Peyer's patch (tissue), 4 donors: ENCODE results near the gene NEK2. TPM values are rescaled to one million over a fixed set of nuclear protein-coding genes. Genes with fewer than 3 reads are reported as not detected.
"Not testable (repeated sequence)": the region's sequence is repeated elsewhere in the genome, so short reads cannot be mapped to it uniquely, and the experiment has no call there.

Source experiments
- DNase-seq, 3 donors: peaks; one replicate each; pipeline ENCODE4 v3.0.0-alpha.2; 2017 to 2019
- H3K27ac ChIP-seq, 4 donors: fragments of 200-600 bp; sonication (generic); one replicate each; pipeline ENCODE4 v1.5.1; 2016 to 2019
- H3K27me3 ChIP-seq, 2 donors: fragments of 200-600 bp; sonication (generic); one replicate each; pipeline ENCODE4 v1.5.1; 2019
- H3K36me3 ChIP-seq, 3 donors: fragments of 200-600 bp; sonication (generic); one replicate each; pipeline ENCODE4 v1.5.1; 2016 to 2019
- H3K4me1 ChIP-seq, 4 donors: fragments of 200-600 bp; sonication (generic); one replicate each; pipeline ENCODE4 v1.5.1; 2016 to 2019
- H3K4me3 ChIP-seq, 4 donors: fragments of 200-600 bp; sonication (generic); 1 replicate in 3 of 4; 2 replicates in 1 of 4; pipeline ENCODE4 v1.5.1; 2016 to 2019; ENCODE audit warnings: mild to moderate bottlenecking in 1 of 4
- H3K9me3 ChIP-seq, 4 donors: fragments of 200-600 bp; sonication (generic); one replicate each; pipeline ENCODE4 v1.5.1; 2016 to 2019; ENCODE audit warnings: mild to moderate bottlenecking in 1 of 4
- POLR2A ChIP-seq, 2 donors: fragments of 450-650 bp; IDR thresholded peaks; one replicate each; pipeline ENCODE4 v1.5.1; 2017; ENCODE audit warnings: antibody characterized with exemption in 2 of 2, mild to moderate bottlenecking in 2 of 2, moderate library complexity in 2 of 2
- total RNA-seq, 4 donors: library from RNA; depleted of rRNA; stranded (reverse); fragments of >200 nt; gene quantifications; one replicate each; pipeline ENCODE4 v1.1.0, GENCODE V29; 2016
- TF ChIP-seq, protein P1 (sequence below), 6 experiments: fragments of 450-650 bp in 4 of 6; fragments of 200-600 bp in 2 of 6; sonication (generic) in 1 of 6; IDR thresholded peaks; one replicate each; pipeline ENCODE4 v1.5.1; 2017 to 2019; ENCODE audit warnings: antibody characterized with exemption in 6 of 6, mild to moderate bottlenecking in 3 of 6, moderate library complexity in 1 of 6

NEK2 gene
- total RNA-seq, 4 donors from 2014 or later: 1.7 to 14.9 (median 5.8) TPM

DNA sequence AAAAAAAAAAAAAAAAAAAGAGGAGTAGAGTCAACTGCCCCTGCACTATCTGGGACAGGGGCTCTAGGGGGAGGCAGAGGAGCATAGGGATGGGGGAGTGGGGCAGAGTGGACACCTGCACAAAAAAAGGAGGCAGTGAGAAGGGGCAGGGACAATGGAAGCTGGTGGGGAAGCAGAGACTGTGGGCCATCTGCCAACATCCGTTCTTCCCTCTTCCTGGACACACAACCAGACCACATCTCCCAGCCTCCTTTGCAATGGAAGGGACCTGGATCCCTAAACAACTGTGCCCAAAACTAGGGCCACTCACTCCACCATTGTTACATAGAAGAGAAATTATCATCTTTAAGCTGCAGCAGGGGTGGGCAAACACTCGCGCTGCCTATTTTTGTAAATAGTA is 38.4 kb downstream of the NEK2 start:
- DNase-seq: peak in 1 of 3 donors; percentile 40
- H3K4me3 ChIP-seq: no peak overlapping the region
- H3K27me3 ChIP-seq: no peaks in the 10 kb centered on the region
- TF ChIP-seq POLR2A (IDR thresholded peaks at IDR 0.05): no peak
- TF ChIP-seq, protein P1, sequence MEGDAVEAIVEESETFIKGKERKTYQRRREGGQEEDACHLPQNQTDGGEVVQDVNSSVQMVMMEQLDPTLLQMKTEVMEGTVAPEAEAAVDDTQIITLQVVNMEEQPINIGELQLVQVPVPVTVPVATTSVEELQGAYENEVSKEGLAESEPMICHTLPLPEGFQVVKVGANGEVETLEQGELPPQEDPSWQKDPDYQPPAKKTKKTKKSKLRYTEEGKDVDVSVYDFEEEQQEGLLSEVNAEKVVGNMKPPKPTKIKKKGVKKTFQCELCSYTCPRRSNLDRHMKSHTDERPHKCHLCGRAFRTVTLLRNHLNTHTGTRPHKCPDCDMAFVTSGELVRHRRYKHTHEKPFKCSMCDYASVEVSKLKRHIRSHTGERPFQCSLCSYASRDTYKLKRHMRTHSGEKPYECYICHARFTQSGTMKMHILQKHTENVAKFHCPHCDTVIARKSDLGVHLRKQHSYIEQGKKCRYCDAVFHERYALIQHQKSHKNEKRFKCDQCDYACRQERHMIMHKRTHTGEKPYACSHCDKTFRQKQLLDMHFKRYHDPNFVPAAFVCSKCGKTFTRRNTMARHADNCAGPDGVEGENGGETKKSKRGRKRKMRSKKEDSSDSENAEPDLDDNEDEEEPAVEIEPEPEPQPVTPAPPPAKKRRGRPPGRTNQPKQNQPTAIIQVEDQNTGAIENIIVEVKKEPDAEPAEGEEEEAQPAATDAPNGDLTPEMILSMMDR (IDR thresholded peaks at IDR 0.05): no peak
- no peak overlapping the region for H3K27ac ChIP-seq
- H3K36me3 ChIP-seq: no peaks in the 10 kb centered on the region
- H3K9me3 ChIP-seq: no peaks in the 10 kb centered on the region
- H3K4me1 ChIP-seq: no peaks in the 10 kb centered on the region

DNA sequence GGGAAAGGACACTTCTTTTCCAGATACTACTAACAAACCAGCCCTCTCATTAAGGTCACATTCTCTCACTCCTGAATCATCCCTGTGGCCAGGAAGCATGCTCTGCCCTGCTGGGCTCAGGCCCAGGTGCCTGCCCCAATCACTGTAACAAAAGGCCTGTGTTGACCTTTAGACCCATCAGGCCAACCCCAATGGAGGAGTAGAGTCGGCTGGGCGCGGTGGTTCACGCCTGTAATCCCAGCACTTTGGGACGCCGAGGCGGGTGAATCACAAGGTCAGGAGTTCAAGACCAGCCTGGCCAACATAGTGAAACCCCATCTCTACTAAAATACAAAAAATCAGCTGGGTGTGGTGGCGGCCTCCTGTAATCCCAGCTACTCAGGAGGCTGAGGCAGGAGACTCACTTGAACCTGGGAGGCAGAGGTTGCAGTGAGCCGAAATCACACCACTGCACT is 38.8 kb downstream of the NEK2 start:
- not testable (repeated sequence) for H3K36me3 ChIP-seq, H3K9me3 ChIP-seq, H3K27me3 ChIP-seq, H3K4me3 ChIP-seq, H3K4me1 ChIP-seq
- H3K27ac ChIP-seq: peak overlapping the region in 1 of 4 donors; percentile 19
- DNase-seq: peak in 2 of 3 donors; percentile 75 to 85

DNA sequence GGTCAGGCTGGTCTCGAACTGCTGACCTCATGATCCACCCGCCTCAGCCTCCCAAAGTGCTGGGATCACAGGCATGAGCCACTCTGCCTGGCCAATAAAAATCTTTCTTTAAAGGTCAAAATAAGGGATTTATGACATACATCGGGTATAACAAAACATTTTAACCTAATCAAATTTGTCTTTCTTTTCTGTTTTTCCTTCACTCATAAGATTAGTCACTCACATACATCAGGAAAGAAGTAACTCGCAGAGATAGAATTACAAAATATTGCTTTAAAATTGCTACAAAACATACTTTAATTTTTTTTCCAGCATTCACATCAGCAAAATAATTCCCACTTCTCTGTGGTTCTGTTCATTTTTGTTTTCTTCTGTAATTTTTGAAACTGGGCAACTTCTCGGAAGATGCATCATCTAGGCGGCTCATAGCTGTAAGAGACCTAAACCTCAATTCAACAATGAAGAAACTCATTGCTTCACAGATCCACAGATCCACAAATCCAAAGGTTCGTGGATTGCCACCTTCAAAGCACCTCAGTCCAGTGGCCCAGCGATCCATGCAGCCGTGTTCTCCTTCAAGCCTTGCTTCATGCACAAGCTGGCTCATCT is 39.7 kb downstream of the NEK2 start:
- peak in 1 of 3 donors; percentile 29 for DNase-seq
- TF ChIP-seq POLR2A (IDR thresholded peaks at IDR 0.05): no peak
- TF ChIP-seq, protein P1 (IDR thresholded peaks at IDR 0.05): no peak
- H3K36me3 ChIP-seq: no peaks in the 10 kb centered on the region
- H3K4me3 ChIP-seq: no peak overlapping the region
- no peaks in the 10 kb centered on the region for H3K4me1 ChIP-seq
- no peak overlapping the region for H3K27ac ChIP-seq
- no peaks in the 10 kb centered on the region for H3K27me3 ChIP-seq
- no peaks in the 10 kb centered on the region for H3K9me3 ChIP-seq

DNA sequence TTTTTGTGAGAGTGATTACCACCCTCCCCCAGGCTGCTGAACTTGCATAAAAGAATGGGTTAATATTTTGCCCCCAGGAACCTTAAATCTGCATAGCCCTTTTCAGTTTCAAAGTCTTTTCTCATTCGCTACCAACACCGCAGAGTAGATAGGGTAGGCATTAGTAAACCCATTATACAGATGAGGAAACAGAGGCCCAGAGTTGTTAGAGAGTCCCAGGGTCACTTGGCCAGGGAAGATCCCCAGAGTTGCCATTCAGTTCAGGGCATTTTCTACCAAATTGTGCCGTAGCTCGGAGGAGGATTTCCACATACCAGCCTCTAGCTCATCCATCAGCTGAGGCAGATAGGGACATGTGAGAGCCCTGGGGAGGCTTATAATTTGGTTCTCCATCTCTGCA is 40.5 kb downstream of the NEK2 start:
- TF ChIP-seq, protein P1 (IDR thresholded peaks at IDR 0.05): no peak
- no peak for TF ChIP-seq POLR2A (IDR thresholded peaks at IDR 0.05)
- Histone ChIP-seq H3K27me3 (no peaks in the 10 kb centered on the region), H3K4me1 (no peaks in the 10 kb centered on the region), H3K36me3 (no peaks in the 10 kb centered on the region), H3K27ac (no peak overlapping the region), H3K4me3 (no peak overlapping the region), H3K9me3 (no peaks in the 10 kb centered on the region)
- no peak for DNase-seq

DNA sequence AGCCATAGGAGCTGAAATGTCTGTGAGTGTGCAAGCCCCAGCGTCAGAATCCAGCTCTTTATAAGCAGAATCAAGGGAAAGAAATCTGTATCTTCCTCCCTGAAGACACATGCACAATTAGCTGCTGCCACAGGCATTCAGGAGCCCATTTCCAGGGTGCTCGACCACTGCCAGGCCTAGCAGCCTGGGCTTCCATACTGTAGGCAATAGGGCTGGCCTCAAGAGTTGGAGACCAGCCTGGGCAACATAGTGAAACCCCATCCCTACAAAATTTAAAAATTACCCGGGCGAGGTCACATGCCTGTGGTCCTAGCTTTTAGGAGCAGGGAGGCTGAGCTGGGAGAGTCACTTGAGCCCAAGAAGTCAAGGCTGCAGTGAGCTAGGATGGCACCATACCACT is 41.0 kb downstream of the NEK2 start:
- Histone ChIP-seq H3K9me3 (no peaks in the 10 kb centered on the region), H3K27ac (no peak overlapping the region), H3K36me3 (no peaks in the 10 kb centered on the region), H3K4me1 (no peaks in the 10 kb centered on the region), H3K27me3 (no peaks in the 10 kb centered on the region), H3K4me3 (no peak overlapping the region)
- peak in 1 of 3 donors; percentile 34 for DNase-seq
- TF ChIP-seq, protein P1 (IDR thresholded peaks at IDR 0.05): no peak
- no peak for TF ChIP-seq POLR2A (IDR thresholded peaks at IDR 0.05)

DNA sequence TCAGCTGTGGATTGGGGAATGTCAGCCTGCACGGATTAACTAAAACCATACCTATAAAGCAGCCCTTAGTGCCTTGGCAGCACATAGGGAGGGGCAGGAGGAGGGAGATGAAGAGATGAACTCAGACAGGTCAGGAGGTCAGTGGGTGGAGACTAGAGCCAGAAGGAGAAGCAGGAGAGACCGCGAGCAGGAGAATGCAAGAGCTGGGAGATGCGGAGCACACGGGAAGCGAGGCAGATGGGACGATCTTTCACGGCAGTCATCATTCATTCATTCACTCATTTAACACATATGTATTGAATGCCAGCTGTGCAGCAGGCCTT is 41.9 kb downstream of the NEK2 start:
- no peak overlapping the region for H3K27ac ChIP-seq
- no peak overlapping the region for H3K4me3 ChIP-seq
- no peaks in the 10 kb centered on the region for H3K36me3 ChIP-seq
- no peaks in the 10 kb centered on the region for H3K27me3 ChIP-seq
- H3K4me1 ChIP-seq: no peaks in the 10 kb centered on the region
- DNase-seq: peak in 1 of 3 donors; percentile 51
- TF ChIP-seq POLR2A (IDR thresholded peaks at IDR 0.05): no peak
- TF ChIP-seq, protein P1 (IDR thresholded peaks at IDR 0.05): no peak
- H3K9me3 ChIP-seq: no peaks in the 10 kb centered on the region
